Measurements from ENCODE around the gene TTC24. TPM values are rescaled to one million over a fixed set of nuclear protein-coding genes. Genes with fewer than 3 reads are reported as not detected.
A peak's percentile ranks its signal among the peaks of the same experiment; 100 is the strongest.
"Not testable (repeated sequence)": the region's sequence is repeated elsewhere in the genome, so short reads cannot be mapped to it uniquely, and the experiment has no call there.

The TTC24 gene
- total and polyA plus RNA-seq, 7 donors: 2.6 TPM; not detected in 6

DNA sequence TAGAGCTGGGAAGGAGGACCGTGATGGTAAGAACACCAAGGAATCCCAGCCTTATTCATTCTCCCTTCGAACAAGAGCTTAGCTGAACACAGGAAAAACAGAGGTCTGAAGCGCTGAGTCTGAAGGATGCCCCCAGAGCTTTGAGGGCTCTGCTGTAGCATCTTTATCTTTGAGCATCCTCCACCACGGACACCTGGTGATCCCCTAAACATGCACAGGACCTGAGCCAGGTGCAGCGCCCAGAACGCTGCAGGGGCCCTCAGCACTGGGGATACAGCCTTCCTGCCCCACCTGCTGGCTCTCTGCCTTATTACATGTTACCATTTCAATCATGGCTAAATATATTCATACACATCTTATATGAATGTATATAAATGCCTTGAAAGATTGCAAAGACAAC, 29.5 kb downstream of the TTC24 start:
- TF ChIP-seq, protein P1, sequence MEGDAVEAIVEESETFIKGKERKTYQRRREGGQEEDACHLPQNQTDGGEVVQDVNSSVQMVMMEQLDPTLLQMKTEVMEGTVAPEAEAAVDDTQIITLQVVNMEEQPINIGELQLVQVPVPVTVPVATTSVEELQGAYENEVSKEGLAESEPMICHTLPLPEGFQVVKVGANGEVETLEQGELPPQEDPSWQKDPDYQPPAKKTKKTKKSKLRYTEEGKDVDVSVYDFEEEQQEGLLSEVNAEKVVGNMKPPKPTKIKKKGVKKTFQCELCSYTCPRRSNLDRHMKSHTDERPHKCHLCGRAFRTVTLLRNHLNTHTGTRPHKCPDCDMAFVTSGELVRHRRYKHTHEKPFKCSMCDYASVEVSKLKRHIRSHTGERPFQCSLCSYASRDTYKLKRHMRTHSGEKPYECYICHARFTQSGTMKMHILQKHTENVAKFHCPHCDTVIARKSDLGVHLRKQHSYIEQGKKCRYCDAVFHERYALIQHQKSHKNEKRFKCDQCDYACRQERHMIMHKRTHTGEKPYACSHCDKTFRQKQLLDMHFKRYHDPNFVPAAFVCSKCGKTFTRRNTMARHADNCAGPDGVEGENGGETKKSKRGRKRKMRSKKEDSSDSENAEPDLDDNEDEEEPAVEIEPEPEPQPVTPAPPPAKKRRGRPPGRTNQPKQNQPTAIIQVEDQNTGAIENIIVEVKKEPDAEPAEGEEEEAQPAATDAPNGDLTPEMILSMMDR (IDR thresholded peaks at IDR 0.05): no peak
- 33 to 39% methylated on average over 6 of the region's 6 CpGs for WGBS, 2 donors
- intact Hi-C loops (cut with DNase I): loop anchor here (2.0 to 5.0 kb wide), 2 partner anchors 152 to 222 kb away; no protein-coding TSS in a partner anchor
- H3K36me3 ChIP-seq: no peaks in the 10 kb centered on the region
- H3K4me3 ChIP-seq: no peak overlapping the region
- no peaks in the 10 kb centered on the region for H3K9me3 ChIP-seq
- peaks cover 0 to 9% (median 7%) of the 10 kb centered on the region in 4 donors for H3K4me1 ChIP-seq
- no peak overlapping the region for H3K27ac ChIP-seq
- no peak for DNase-seq
- H3K27me3 ChIP-seq: no peaks in the 10 kb centered on the region

DNA sequence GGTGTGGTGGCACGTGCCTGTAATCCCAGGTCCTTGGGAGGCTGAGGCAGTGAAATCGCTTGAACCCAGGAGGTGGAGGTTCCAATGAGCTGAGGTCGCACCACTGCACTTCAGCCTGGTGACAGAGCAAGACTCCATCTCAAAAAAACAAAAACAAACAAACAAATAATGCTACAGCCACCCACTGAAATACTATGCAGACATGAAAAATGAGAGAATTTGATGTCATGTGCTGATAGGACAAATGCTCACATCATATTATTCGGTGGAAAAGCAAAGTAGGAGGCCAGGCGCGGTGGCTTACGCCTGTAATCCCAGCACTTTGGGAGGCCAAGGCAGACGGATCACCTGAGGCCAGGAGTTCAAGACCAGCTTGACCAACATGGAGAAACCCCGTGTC, 30.5 kb downstream of the TTC24 start:
- intact Hi-C loops (cut with DNase I): not testable (repeated sequence)
- WGBS, 2 donors: 85 to 91% methylated on average over 9 of the region's 9 CpGs

DNA sequence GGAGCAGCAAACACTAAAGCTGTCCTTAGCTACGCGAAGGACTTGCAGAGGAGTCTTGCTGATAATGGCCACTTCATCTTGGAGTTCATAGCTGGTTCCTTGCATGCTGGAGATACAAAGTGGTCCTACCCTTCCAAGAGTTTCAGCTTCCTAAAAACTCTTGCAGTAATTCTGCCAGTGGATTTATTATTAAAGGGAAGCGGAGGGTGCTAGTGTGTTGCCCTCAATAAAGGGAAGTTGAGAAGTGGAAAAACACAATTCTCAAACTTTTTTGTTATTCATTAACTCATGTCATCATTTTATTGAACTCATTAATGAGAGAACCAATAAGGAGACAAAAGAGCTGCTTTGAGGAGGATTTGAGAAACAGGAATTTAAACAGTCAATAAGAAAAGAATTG, 33.1 kb downstream of the TTC24 start:
- Histone ChIP-seq H3K27ac (no peak overlapping the region), H3K4me3 (no peak overlapping the region), H3K4me1 (peaks cover 0 to 33% (median 29%) of the 10 kb centered on the region in 4 donors), H3K36me3 (no peaks in the 10 kb centered on the region), H3K27me3 (no peaks in the 10 kb centered on the region), H3K9me3 (no peaks in the 10 kb centered on the region)
- TF ChIP-seq, protein P1 (IDR thresholded peaks at IDR 0.05): no peak
- TF ChIP-seq POLR2A (IDR thresholded peaks at IDR 0.05) (no peak), EP300 (IDR thresholded peaks at IDR 0.05) (no peak), POLR2AphosphoS5 (IDR thresholded peaks at IDR 0.05) (no peak)
- 37 to 51% methylated on average over 3 of the region's 3 CpGs for WGBS, 2 donors
- no peak for DNase-seq
- intact Hi-C loops (cut with DNase I): no loop called here

More for the DNA sequence above, 30.5 kb downstream of the TTC24 start:
- not testable (repeated sequence) for H3K9me3 ChIP-seq, H3K36me3 ChIP-seq, H3K27me3 ChIP-seq, H3K4me3 ChIP-seq, H3K27ac ChIP-seq, DNase-seq
- peaks cover 0 to 16% (median 12%) of the 10 kb centered on the region in 4 donors for H3K4me1 ChIP-seq

DNA sequence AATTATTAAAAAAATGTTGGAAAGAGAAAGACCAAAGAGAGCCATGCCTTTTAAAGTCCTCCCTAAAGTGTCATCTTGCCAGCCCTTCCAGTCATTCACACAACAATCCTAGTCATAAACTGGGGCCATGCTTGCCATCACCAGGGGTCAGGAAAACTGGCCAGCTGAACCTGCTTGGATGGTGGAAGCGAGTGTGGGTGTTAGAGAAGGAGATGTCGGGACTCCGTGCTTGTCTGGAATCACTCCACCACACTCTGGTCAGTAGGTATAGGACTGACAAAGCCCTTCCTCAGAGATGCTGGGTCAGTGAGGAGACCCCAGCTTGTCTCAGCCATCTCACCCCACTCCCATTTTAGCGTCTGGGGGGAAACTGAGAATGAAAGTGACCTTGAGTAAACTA, 36.4 kb downstream of the TTC24 start:
- no peak for TF ChIP-seq EP300 (IDR thresholded peaks at IDR 0.05)
- DNase-seq: no peak
- 38 to 53% methylated on average over 4 of the region's 4 CpGs for WGBS, 2 donors
- Histone ChIP-seq H3K36me3 (no peaks in the 10 kb centered on the region), H3K9me3 (no peaks in the 10 kb centered on the region), H3K4me1 (peaks cover 0 to 28% (median 22%) of the 10 kb centered on the region in 4 donors), H3K27ac (peak overlapping the region; percentile 73 to 77 (median 76)), H3K4me3 (no peak overlapping the region), H3K27me3 (peaks cover 0 to 9% (median 4%) of the 10 kb centered on the region in 3 donors)
- intact Hi-C loops (cut with DNase I): no loop called here

DNA sequence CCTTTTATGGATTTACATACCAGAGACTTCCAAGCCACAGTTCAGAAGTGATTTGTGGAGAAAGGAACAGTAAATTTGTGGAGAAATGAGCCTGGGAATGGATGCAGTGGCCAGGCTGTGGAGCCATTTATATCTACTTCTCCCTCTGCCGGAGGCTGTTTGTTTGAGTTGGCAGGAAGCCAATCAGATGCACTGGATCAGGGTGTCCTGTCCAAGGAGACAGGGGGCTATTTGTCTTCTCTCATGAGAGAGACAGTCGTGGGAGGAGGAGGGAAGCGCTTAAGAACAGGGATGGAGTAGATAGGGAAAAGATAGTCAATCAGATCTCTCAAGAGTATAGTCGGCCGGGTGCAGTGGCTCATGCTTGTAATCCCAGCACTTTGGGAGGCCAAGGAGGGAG, 36.9 kb downstream of the TTC24 start:
- peak; percentile 85 for DNase-seq
- no peak overlapping the region for H3K4me3 ChIP-seq
- H3K9me3 ChIP-seq: no peaks in the 10 kb centered on the region
- intact Hi-C loops (cut with DNase I): no loop called here
- H3K27me3 ChIP-seq: peaks cover 0 to 14% (median 4%) of the 10 kb centered on the region in 3 donors
- 7 to 17% methylated on average over 5 of the region's 5 CpGs for WGBS, 2 donors
- peaks cover 0 to 28% (median 22%) of the 10 kb centered on the region in 4 donors for H3K4me1 ChIP-seq
- no peaks in the 10 kb centered on the region for H3K36me3 ChIP-seq
- TF ChIP-seq, protein P1 (IDR thresholded peaks at IDR 0.05): peak in 1 of 4 experiments; percentile 13
- TF ChIP-seq EP300 (IDR thresholded peaks at IDR 0.05): peak in 3 of 4 donors; percentile 43 to 61 (median 47)
- TF ChIP-seq POLR2A (IDR thresholded peaks at IDR 0.05): no peak
- TF ChIP-seq POLR2AphosphoS5 (IDR thresholded peaks at IDR 0.05): peak; percentile 46 to 76 (median 72)
- peak overlapping the region; percentile 73 to 77 (median 76) for H3K27ac ChIP-seq
